GM18517 (cell line): ENCODE data around the gene LPIN1.
A peak's percentile ranks its signal among the peaks of the same experiment; 100 is the strongest.

Experiments
- ATAC-seq: cut with Tn5 transposase; IDR thresholded peaks from one replicate; pipeline ENCODE4 v1.9.1; 2021; ENCODE audit warnings: mild to moderate bottlenecking, moderate library complexity; ENCODE audit not compliant: unreplicated experiment

The LPIN1 gene, protein sequence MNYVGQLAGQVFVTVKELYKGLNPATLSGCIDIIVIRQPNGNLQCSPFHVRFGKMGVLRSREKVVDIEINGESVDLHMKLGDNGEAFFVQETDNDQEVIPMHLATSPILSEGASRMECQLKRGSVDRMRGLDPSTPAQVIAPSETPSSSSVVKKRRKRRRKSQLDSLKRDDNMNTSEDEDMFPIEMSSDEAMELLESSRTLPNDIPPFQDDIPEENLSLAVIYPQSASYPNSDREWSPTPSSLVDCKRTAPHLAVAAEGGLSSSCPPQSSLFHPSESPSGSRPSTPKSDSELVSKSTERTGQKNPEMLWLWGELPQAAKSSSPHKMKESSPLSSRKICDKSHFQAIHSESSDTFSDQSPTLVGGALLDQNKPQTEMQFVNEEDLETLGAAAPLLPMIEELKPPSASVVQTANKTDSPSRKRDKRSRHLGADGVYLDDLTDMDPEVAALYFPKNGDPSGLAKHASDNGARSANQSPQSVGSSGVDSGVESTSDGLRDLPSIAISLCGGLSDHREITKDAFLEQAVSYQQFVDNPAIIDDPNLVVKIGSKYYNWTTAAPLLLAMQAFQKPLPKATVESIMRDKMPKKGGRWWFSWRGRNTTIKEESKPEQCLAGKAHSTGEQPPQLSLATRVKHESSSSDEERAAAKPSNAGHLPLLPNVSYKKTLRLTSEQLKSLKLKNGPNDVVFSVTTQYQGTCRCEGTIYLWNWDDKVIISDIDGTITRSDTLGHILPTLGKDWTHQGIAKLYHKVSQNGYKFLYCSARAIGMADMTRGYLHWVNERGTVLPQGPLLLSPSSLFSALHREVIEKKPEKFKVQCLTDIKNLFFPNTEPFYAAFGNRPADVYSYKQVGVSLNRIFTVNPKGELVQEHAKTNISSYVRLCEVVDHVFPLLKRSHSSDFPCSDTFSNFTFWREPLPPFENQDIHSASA

GRCh38 chr2:11746376-11746806, at the start of gene LPIN1:
Gene LPIN1 (plus strand): TSS chr2:11746632. CDS start chr2:11765542, 18,910 bp downstream.
- peak; percentile 39 for ATAC-seq

DNA sequence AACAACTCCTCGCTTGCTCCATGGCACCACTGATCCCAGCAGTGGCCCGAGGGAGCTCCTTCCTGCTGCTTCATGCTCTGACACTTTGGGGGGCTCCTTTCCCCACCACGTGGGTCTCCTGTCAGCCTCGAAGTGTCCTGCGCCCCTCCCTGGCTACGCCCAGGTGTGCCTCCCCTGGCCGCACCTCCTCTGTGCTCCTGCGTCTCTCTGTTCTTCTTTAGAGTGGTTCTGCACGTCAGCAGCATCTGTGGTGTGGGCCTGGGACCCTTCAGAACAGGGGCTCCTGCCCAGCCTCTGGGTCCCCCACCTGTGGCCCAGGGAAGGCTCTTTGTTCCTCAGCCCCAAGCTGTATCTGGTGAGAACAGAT, 49.7 kb upstream of the LPIN1 start:
- no peak for ATAC-seq

DNA sequence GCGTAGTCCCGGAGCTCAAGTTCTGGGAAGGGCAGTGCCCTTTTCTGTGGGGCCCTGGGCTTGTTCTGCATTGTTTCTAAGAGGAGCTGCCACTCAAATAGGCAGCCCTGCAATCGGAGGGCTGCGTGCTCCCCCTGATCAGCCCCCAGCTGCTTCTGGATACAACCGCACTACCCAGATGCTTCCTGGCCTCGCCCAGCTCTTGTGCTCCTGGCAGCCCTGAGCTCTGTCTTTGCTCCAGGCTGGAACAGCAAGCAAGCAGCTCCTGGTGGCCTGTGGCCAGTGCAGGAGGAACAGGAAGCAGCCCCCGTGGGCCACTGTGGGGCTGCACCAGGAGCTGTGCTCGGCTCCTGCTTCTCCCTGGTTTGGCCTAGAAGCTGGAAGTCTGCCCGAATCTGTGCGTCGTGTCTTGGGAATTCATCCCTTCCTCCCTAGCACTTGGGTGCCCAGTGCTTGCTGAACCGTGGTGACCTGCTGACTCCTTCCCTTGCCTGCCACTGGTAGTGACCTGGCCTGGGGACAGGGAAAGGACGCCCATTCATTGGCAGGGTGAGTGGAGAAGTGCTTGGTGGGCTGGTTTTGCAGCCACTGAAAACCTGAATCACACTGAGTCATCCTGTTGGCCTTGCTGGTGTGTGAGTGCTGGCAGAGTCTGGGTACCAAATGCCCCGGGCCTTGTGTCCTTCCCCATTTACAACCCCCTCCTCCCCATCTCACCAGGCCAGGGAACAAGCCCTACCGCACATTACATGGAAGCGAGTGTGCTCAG, 49.1 kb upstream of the LPIN1 start:
- ATAC-seq: no peak

DNA sequence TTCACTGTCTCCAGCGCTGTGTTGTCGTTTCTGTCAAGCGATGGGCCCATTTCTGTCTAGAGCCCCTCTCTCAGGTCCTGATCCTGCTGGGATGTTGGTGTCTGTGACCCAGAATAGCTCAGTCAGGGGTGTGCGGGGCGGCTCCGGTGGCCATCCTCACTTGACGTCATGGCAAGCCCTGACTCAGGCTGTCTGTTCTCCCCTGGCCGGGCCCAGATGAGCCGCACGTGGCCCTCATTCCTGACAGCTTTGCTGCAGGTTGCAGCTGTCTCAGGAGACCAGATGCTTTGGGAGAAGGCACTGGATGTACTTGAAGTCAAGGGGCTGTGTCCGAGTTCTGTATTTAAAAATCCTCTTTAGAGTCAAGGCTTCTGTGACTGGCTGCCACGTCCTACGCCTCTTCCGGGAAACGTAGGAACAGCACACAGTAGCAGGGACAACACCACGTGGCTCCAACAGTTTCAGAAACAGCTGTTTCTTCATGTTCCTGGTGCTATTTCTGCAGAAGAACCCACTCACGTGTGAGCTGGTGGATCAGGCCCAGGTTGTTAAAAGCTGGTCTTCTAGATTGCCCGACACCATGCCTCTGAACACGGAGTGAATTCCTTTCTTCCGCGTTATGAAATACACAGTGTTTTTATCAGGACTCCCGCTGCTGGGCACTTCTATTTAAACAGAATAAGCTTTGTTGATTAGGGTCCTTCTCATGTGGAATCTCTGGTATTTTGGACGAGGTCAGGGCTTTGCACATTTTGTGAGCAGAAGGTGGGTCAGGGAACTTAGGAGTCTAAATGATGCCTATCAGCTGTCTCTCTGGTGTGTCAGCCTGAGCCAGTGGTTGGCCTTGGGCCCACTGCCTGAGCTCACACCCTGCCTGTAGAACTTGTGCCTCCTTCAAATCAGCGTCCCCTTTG, 48.2 kb upstream of the LPIN1 start:
- ATAC-seq: no peak

- no peak for ATAC-seq
These were observed 46.5 kb upstream of the LPIN1 start for GRCh38 chr2:11699686-11700670.

GRCh38 chr2:11701206-11701605, 45.2 kb upstream of the LPIN1 start:
- no peak for ATAC-seq

- ATAC-seq: no peak
These were observed 44.6 kb upstream of the LPIN1 start for GRCh38 chr2:11701751-11702301.

GRCh38 chr2:11702946-11703345, 43.5 kb upstream of the LPIN1 start:
- ATAC-seq: no peak

DNA sequence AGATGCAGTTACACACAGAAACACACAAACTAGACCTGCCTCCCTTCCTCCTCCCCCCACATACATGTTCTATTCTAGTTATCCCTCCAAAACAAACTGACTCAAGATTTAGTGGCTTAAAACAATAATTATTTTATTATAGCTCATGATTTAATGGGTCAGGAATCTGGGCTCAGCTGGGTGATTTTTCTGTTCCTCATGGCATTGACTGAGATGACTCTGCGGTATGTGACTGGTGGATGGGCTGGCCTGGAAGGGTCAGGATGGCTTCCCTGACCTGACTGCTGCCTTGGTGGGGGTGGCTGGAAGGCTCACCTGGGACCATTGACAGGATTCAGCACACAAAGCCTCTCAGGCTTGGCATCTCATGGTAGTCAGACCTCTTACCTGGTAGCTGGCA, 42.7 kb upstream of the LPIN1 start:
- ATAC-seq: no peak

DNA sequence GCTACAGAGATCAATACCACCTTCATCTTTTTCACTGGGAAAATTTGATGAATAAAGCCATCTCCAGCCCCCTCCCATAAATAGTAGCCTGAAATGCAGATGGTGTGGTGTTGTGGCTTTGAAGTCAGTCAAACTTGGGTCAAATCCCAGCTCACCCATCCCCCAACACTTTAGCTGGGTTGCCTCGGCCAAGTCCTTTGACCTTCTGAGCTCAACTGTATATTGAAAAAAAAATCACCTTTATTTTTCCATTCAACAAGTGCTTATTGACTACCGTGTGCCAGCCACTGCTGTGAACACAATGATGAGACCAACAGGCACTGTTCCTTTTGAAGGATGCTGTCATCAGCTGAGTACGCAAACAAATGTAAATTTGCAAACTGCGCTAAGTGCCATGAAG, 41.4 kb upstream of the LPIN1 start:
- no peak for ATAC-seq

- ATAC-seq: no peak
These were observed 40.7 kb upstream of the LPIN1 start for GRCh38 chr2:11705711-11706110.

DNA sequence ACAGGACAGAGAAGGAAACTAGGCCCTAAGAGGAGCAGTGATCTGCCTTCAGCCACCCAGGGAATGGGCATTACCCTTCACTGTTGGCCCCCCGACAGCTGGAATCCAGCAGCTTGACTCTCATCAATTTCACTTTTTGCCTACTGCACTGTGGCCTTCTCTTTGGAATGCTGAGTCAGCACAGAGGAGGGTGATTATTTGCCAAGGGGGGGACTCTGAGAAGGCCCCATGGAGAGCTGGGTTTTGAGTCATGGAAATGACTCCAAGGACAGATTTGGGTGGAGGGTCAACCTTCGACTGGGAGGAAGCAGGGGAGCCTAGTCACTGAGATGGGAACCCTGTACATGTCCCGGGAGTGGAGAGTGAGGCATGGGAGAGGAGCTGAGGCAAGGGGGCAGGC, 38.3 kb upstream of the LPIN1 start:
- no peak for ATAC-seq

GRCh38 chr2:11709293-11709692, 37.1 kb upstream of the LPIN1 start:
- no peak for ATAC-seq

GRCh38 chr2:11710210-11710609, 36.2 kb upstream of the LPIN1 start:
- no peak for ATAC-seq

DNA sequence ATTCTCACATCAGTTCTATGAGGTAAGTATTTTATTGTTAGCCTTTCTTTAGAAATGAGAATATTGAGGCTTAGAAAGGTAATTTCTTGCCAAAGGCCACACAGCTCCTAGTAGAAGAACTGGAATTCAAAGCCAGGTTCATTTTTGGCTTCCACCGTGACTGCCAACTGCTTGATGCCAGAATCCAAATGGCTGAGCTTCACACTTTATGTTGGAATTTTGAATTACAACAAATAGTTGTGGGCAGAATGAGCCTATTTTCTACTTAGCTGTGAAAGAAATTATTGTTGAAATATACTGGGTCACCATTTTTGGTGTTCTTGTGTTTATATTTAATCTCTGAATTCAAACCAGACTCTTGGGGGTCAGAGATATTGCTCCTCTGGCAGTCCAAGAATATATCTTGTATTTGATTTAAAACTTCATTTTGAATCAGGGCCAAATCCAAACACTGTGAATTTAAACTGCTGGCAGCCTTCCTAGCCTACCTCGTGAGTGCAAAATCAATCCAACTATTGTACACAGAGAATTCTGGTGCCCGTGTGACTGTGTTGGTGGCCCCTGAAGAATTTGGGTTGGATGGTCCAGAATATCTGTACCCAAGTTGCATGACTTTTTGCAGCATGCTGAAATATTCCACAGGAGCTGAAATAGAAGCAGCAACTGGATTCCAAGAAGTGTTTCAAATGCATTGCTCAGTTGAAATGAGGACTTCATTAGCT, 35.6 kb upstream of the LPIN1 start:
- no peak for ATAC-seq

- no peak for ATAC-seq
These were observed 35.1 kb upstream of the LPIN1 start for GRCh38 chr2:11711354-11711716.

DNA sequence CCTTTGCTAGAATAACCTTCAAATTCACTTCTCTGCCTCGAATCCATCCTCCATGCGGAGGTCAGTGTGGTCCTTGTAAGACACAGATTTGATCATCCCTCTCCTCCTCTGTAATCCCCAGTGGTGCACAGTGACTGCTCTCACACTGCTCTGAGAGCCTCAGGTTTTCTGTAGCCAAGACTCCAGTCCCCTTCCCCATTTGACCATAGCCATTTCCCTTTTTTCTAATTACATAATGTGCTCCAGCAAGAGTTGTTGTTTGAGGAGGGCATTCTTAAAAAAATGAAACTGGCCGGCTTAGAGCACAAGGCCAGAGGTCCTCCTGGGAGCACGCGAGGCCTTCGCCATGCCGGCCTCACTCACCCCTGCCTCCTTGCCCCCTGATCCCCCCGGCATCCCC, 34.7 kb upstream of the LPIN1 start:
- no peak for ATAC-seq

GRCh38 chr2:11712866-11713265, 33.6 kb upstream of the LPIN1 start:
- no peak for ATAC-seq
